GM13976 (cell line): ENCODE measurements around the gene CBX8.

ENCODE experiments used
- DNase-seq: peaks from one replicate; pipeline ENCODE4 v3.0.0; 2012; ENCODE audit warnings: low spot score
- CTCF ChIP-seq: IDR thresholded peaks from 2 replicates; pipeline ENCODE4 v1.5.1; 2012; ENCODE audit warnings: borderline replicate concordance, mild to moderate bottlenecking; ENCODE audit not compliant: insufficient read depth; ENCODE audit errors: extremely low read depth, missing control alignments, control extremely low read depth
- in situ Hi-C: fragments of 300-500 bp; cut with MboI; formaldehyde crosslinking; loops from one replicate; pipeline ENCODE4 v1.12.0; 2022; ENCODE audit warnings: low sequenced_read_pairs, mixed read lengths, inconsistent platforms; ENCODE audit not compliant: unreplicated experiment

The CBX8 gene

DNA sequence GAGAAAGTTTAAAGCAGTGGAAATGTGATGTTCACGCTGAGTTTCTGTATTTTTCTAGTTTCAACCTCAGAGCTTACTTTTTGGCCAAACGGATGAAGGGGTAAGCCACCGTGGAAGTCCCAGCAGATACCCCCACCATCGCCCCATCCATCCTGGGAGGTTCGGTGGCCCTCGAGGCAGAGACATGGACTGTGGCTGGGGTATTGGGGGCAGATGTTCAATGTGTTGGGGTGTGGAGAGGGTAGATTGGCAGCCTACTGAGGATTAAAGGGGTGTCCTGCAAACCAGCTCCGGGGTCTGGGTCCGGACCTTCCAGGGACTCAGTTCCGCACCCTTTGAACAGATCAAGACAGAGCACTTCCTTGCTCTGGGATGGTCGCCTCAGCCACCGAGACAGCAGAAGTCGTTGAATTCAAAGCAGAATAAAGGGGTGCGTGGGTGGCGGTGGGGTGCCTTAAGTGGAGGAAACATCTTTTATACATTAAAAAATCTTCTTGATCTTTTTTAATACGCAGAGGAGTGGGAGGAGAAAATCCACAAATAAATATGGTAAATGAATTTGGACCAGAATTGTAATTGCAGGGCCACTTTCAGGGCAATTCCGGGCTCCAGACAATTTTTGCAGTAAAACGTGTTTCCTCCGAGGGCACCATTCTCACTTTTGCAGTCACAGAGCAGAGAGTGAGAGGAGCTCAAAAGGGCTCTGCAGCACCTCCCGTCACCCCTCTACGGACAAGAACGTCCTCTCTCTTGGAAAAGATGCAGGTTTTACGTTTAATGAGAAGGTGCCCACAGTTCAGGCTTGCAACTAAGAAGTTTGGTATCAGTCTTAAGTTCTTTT lies 8.2 kb upstream of the CBX8 start:
- no peak for DNase-seq
- TF ChIP-seq CTCF = no peak
- in situ Hi-C loops = loop anchor here (5.0 kb wide), 1 partner anchor 37 kb away; no protein-coding TSS in a partner anchor

DNA sequence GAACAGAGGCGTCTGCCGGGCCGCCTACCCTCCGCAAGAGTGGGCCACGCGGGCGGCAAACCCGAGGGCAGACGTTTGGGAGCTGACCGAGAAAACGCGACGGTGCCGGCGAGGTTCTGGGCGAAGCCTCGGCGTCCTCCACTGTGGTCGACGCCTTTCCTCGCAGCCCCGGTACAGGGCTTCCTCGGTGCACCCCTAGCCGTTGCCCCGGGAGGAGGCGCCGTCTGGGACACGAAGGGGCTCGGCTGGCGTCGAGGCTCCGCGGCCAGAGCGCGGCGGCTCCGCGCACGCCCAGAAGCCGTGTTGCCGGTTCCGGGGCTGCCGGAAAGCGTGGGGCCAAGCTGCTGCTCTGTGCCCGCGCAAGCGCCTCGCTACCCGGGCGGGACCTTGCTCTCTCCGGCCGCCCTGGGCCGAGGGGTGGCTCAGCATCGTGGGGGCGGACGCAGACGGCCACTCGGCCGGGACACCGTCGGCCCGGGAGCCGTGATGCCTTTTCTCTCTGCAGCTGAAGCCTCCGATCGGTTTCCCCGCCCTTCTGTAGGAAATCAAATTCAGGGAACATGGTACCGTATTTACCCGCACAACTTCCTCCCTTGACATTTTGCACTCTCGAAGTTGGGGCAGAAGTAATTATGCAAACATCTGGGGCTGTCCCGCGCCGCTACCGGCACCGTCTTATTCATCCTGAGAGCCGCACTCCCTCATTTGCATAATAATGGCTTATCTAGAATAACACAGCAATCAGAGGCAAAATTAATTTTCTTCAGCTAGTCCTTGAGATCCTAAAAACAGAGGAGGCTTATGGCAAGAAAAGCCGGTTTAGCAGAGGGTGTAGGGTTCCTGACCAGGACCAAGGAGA lies 7.3 kb upstream of the CBX8 start:
- no peak for TF ChIP-seq CTCF
- in situ Hi-C loops = no loop called here
- DNase-seq = peak; percentile 80

DNA sequence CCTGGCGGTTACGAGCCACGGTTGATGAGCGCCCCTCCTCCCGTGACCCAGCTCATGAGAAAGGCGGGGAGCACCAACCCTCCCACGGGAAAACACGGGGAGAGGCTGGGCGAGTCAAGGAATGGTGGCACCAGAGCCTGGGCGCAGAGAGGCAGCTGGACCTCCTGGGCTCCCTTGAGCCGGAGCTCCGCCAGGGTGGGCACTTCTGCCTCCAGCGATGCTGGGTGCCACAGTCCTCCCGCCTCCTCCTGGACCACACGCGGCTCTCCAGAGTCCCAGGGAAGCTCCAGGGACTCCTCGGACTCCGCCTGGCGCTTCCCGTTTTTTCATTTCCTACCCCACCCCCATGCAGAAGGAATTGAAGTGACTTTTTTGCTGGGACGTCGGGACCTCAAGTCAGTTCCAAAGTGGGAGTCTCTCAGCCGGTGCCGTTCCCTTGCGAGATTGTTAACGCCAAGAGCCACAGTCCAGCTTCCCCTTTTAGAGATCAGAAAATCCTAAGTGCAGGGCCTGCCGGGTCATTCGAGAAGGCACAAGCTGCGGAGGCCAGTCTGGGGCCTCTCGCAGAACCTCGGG lies 6.6 kb upstream of the CBX8 start:
- in situ Hi-C loops = no loop called here
- no peak for DNase-seq
- TF ChIP-seq CTCF = no peak

GRCh38 chr17:79802736-79803420 lies 6.0 kb upstream of the CBX8 start:
- DNase-seq = no peak
- in situ Hi-C loops = no loop called here
- TF ChIP-seq CTCF = no peak

- no peak for TF ChIP-seq CTCF
- DNase-seq = no peak
- in situ Hi-C loops = no loop called here
These were observed 5.3 kb upstream of the CBX8 start for GRCh38 chr17:79802039-79802735.
